OCI-LY7 (cell line): ENCODE data around the gene IPO4.

Experiments used
- EZH2phosphoT487 ChIP-seq: fragments of 200-600 bp; sonication (generic); IDR thresholded peaks from 2 replicates; pipeline ENCODE4 v1.6.1; 2018; ENCODE audit warnings: low read depth, borderline replicate concordance, mild to moderate bottlenecking, mixed run types, antibody characterized with exemption, low read length, moderate library complexity, mixed read lengths
- TF ChIP-seq, protein P1 (sequence below): fragments of 200-600 bp; sonication (generic); conservative IDR thresholded peaks from 2 replicates; pipeline ENCODE4 v1.5.1; 2014; ENCODE audit warnings: mild to moderate bottlenecking, antibody characterized with exemption, low read length, moderate library complexity, mixed read lengths

DNA sequence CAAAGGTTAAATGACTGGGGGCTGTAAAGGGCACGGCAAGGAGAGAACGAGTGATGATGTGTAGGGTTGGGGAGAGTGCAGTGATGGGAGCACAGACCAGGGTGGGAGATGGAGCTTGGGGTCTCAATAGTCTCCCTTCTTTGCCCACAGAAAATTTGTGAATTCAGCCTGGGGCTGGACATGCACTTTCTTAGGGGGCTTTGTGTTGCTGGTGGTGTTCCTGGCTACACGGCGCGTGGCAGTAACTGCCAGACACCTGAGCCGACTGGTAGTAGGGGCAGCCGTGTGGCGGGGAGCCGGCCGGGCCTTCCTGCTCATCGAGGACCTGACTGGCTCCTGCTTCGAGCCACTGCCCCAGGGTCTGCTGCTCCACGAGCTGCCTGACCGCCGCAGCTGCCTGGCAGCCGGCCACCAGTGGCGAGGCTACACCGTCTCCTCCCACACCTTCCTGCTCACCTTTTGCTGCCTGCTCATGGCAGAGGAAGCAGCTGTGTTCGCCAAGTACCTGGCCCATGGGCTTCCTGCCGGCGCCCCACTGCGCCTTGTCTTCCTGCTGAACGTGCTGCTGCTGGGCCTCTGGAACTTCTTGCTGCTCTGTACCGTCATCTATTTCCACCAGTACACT, 56.4 kb downstream of the IPO4 start:
- TF ChIP-seq, protein P1, sequence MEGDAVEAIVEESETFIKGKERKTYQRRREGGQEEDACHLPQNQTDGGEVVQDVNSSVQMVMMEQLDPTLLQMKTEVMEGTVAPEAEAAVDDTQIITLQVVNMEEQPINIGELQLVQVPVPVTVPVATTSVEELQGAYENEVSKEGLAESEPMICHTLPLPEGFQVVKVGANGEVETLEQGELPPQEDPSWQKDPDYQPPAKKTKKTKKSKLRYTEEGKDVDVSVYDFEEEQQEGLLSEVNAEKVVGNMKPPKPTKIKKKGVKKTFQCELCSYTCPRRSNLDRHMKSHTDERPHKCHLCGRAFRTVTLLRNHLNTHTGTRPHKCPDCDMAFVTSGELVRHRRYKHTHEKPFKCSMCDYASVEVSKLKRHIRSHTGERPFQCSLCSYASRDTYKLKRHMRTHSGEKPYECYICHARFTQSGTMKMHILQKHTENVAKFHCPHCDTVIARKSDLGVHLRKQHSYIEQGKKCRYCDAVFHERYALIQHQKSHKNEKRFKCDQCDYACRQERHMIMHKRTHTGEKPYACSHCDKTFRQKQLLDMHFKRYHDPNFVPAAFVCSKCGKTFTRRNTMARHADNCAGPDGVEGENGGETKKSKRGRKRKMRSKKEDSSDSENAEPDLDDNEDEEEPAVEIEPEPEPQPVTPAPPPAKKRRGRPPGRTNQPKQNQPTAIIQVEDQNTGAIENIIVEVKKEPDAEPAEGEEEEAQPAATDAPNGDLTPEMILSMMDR, result no peak
- TF ChIP-seq EZH2phosphoT487, result no peak
